NCI-H460 (cell line): Measurements from ENCODE around the gene HAND2. TPM values are rescaled to one million over a fixed set of nuclear protein-coding genes. Genes with fewer than 3 reads are reported as not detected.

ENCODE experiments used
- DNase-seq: peaks from one replicate; pipeline ENCODE4 v3.0.0-alpha.2; 2016; ENCODE audit warnings: low read depth; ENCODE audit errors: extremely low read depth
- total RNA-seq: library from RNA; depleted of rRNA; stranded (reverse); fragments of >200 nt; shearing (Covaris generic); gene quantifications from 2 replicates; pipeline ENCODE4 v1.2.3, GENCODE V29; 2014; rRNA removed

Gene HAND2
- total RNA-seq, 1 experiment from 2014 or later, result not detected

- DNase-seq, result no peak
Observed at GRCh38 chr4:173482330-173482931, 47.6 kb downstream of the HAND2 start.

DNA sequence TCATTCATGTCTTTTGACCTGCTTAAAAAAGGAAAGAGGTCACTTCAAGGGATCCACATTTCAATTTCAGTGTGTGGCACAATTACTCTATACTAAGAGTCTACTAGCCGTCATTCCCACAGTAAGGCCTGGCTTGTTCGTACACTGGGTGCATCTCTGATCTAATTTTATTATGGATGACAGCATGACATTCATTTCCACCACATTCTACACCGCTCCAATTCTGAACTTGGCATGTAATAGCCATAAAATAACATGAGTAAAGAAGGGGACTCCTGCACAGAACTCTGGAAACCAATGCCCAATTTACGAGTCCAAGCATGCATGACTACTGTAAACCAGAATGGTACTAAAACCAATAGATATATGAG, 51.1 kb downstream of the HAND2 start:
- no peak for DNase-seq

GRCh38 chr4:173478201-173478912, 51.7 kb downstream of the HAND2 start:
- no peak for DNase-seq

GRCh38 chr4:173477016-173477415, 53.0 kb downstream of the HAND2 start:
- DNase-seq, result no peak

Other genes with a start within 250 kb of the HAND2 start
- gene HMGB2, start 195.9 kb downstream of the HAND2 start, total RNA-seq, result 112 and 130 TPM in 2 replicates
- 19.9 and 24.9 TPM in 2 replicates for gene SAP30, start 159.3 kb downstream of the HAND2 start, total RNA-seq
- gene SCRG1, start 131.1 kb downstream of the HAND2 start, total RNA-seq, result not detected in 2 replicates